Measurements from ENCODE around the gene PSMD11.
"Not testable (repeated sequence)": the region's sequence is repeated elsewhere in the genome, so short reads cannot be mapped to it uniquely, and the experiment has no call there.

Gene PSMD11

DNA sequence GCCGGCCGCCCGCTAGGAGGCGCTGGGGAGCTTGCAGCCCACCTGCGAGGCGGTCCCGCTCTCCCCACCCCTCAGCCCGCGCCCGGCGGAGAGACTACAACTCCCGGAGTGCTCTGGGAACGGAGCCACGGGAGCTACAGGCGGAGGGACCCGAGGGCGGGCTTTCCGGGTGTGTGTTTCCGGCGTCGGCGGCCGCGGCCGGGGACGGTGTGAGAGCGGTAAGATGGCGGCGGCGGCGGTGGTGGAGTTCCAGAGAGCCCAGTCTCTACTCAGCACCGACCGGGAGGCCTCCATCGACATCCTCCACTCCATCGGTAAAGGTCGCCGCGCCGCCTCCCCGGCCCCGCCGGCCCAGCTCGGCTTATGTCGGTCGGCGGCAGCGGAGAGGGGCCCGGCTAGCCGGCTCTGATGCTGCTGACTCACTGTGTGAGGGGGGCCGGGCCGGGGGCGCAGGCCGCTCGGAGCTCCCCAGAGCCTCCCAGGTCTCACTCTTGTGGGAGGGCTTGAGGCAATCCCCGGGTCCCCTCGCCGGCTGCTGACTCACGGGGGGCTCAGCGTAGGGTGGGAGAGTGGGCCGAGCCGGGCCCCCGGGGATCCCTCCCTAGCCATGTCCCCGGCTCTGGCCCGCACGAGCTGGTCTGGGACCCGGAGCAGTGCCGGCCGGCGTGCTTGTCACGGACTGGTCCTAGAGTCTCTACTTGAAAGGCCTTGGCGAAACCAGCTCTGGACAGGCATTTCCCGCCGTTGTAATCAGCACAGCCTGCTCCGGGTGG lies at the start of gene PSMD11:
TSS of gene PSMD11 (plus strand) at position 210 of the 773 bp plus-strand sequence. CDS start at position 224, 14 bp downstream.
- peaks cover 12 to 13% of the 10 kb centered on the region in 2 donors for H3K36me3 ChIP-seq (ENCODE audit: control insufficient read depth in 2 of 2, insufficient read depth in 2 of 2, low read length in 2 of 2)
- peak within 1 kb of the TSS; percentile 66 for H3K27ac ChIP-seq (ENCODE audit: low read length)
- no peaks in the 10 kb centered on the region for H3K9me3 ChIP-seq (ENCODE audit: control insufficient read depth in 2 of 2, low read length in 2 of 2)
- H3K27me3 ChIP-seq (ENCODE audit: control insufficient read depth in 1 of 2, insufficient read depth in 2 of 2, low read length in 2 of 2), result no peaks in the 10 kb centered on the region
- peak within 1 kb of the TSS; percentile 85 to 90 for H3K9ac ChIP-seq (ENCODE audit: low read length in 2 of 2)
- H3K4me1 ChIP-seq (ENCODE audit: control insufficient read depth, insufficient read depth, low read length), result peaks cover 3% of the 10 kb centered on the region
- peak within 1 kb of the TSS; percentile 93 to 98 for H3K4me3 ChIP-seq (ENCODE audit: low read length in 2 of 2)

DNA sequence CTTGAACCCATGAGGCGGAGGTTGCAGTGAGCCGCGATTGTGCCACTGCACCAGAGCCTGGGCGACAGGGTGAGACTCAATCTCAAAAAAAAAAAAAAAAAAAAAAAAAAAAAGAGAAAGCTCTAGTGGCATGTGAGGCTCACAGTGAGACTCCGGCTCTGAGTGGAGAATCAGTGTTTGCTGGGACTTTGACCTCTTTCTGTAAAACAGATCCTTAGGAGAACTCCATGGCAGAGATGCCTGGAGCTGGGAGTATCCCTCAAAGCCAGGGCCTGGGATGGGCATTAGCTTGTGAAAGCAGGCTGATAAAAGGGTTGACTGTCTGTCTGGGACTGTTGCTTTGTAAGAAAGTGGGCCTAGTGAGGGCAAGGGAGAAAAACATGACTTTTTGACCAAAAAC lies 48.0 kb upstream of the PSMD11 start:
- Histone ChIP-seq H3K9ac (ENCODE audit: low read length in 2 of 2) (no peak overlapping the region), H3K4me1 (ENCODE audit: control insufficient read depth, insufficient read depth, low read length) (no peaks in the 10 kb centered on the region), H3K36me3 (ENCODE audit: control insufficient read depth in 2 of 2, insufficient read depth in 2 of 2, low read length in 2 of 2) (no peaks in the 10 kb centered on the region), H3K9me3 (ENCODE audit: control insufficient read depth in 2 of 2, low read length in 2 of 2) (no peaks in the 10 kb centered on the region), H3K27ac (ENCODE audit: low read length) (no peak overlapping the region), H3K27me3 (ENCODE audit: control insufficient read depth in 1 of 2, insufficient read depth in 2 of 2, low read length in 2 of 2) (no peaks in the 10 kb centered on the region), H3K4me3 (ENCODE audit: low read length in 2 of 2) (no peak overlapping the region)

DNA sequence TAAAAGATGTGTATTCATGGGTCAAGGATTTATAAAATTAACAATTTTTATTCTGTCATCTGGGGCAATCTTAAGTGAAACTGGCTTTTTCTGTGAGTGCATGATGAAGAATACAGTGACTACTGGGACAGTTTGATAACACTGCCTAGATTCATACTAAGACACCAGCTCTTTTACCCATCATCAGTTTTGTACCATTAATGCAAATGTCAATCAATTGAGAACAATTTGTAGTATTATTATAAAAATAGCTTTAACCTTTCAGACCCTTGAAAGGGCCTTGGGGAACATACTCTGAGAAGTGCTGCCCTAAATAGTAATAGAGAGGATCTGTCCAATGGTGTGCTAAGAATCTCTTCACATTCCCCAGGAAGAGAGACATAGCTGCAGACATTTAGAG lies 45.4 kb upstream of the PSMD11 start:
- H3K27me3 ChIP-seq (ENCODE audit: control insufficient read depth in 1 of 2, insufficient read depth in 2 of 2, low read length in 2 of 2), result no peaks in the 10 kb centered on the region
- no peak overlapping the region for H3K27ac ChIP-seq (ENCODE audit: low read length)
- no peak overlapping the region for H3K4me3 ChIP-seq (ENCODE audit: low read length in 2 of 2)
- no peaks in the 10 kb centered on the region for H3K4me1 ChIP-seq (ENCODE audit: control insufficient read depth, insufficient read depth, low read length)
- H3K9me3 ChIP-seq (ENCODE audit: control insufficient read depth in 2 of 2, low read length in 2 of 2), result no peaks in the 10 kb centered on the region
- H3K36me3 ChIP-seq (ENCODE audit: control insufficient read depth in 2 of 2, insufficient read depth in 2 of 2, low read length in 2 of 2), result no peaks in the 10 kb centered on the region
- no peak overlapping the region for H3K9ac ChIP-seq (ENCODE audit: low read length in 2 of 2)

DNA sequence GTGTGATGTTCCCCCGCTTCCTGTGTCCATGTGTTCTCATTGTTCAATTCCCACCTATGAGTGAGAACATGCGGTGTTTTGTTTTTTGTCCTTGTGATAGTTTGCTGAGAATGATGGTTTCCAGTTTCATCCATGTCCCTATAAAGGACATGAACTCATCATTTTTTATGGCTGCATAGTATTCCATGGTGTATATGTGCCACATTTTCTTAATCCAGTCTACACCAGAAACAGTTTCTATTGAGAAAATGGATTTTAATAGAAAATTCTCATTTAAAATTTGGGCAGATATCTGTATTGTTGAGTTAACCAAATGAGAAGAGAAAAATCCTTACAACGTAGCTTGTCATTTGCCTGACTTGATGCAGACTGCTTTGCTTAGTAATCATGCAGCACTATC lies 34.2 kb upstream of the PSMD11 start:
- H3K9me3 ChIP-seq (ENCODE audit: control insufficient read depth in 2 of 2, low read length in 2 of 2); H3K27me3 ChIP-seq (ENCODE audit: control insufficient read depth in 1 of 2, insufficient read depth in 2 of 2, low read length in 2 of 2); H3K9ac ChIP-seq (ENCODE audit: low read length in 2 of 2); H3K27ac ChIP-seq (ENCODE audit: low read length); H3K4me3 ChIP-seq (ENCODE audit: low read length in 2 of 2); H3K36me3 ChIP-seq (ENCODE audit: control insufficient read depth in 2 of 2, insufficient read depth in 2 of 2, low read length in 2 of 2); H3K4me1 ChIP-seq (ENCODE audit: control insufficient read depth, insufficient read depth, low read length): not testable (repeated sequence)

DNA sequence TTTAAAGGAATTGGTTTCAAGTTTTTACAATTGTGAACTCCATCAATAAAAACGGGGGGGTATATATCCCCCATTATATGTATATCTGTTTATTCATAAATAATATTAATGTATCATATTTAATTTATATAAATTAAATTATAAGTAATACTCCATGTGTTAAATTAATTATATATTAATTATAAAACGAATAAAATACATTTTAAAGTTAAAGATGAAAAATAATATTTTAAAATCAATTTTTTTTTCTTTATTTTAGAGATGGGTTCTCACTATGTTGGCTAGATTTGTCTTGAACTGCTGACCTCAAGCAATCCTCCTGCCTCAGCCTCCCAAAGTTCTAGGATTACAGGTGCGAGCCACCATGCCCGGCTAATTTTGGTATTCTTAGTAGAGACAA lies 17.4 kb upstream of the PSMD11 start:
- no peak overlapping the region for H3K27ac ChIP-seq (ENCODE audit: low read length)
- H3K9ac ChIP-seq (ENCODE audit: low read length in 2 of 2), result no peak overlapping the region
- no peak overlapping the region for H3K4me3 ChIP-seq (ENCODE audit: low read length in 2 of 2)
- H3K27me3 ChIP-seq (ENCODE audit: control insufficient read depth in 1 of 2, insufficient read depth in 2 of 2, low read length in 2 of 2), result no peaks in the 10 kb centered on the region
- H3K9me3 ChIP-seq (ENCODE audit: control insufficient read depth in 2 of 2, low read length in 2 of 2), result no peaks in the 10 kb centered on the region
- H3K36me3 ChIP-seq (ENCODE audit: control insufficient read depth in 2 of 2, insufficient read depth in 2 of 2, low read length in 2 of 2), result no peaks in the 10 kb centered on the region
- H3K4me1 ChIP-seq (ENCODE audit: control insufficient read depth, insufficient read depth, low read length), result no peaks in the 10 kb centered on the region

DNA sequence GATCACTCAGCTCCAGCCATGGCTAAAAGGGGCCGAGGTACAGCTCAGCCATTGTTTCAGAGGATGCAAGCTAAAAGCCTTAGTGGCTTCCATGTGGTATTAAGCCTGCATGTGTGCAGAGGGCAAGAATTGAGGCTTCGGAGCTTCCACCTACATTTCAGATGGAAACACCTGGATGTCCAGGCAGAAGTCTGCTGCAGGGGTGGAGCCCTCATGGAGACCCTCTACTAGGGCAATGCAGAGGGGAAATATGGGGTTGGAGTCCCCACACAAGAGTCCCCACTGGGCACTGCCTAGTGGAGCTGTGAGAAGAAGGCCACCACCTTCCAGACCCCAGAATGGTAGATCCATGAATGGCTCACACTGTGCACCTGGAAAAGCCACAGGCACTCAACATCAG lies 14.7 kb upstream of the PSMD11 start:
- H3K4me1 ChIP-seq (ENCODE audit: control insufficient read depth, insufficient read depth, low read length), result no peaks in the 10 kb centered on the region
- no peak overlapping the region for H3K27ac ChIP-seq (ENCODE audit: low read length)
- no peak overlapping the region for H3K4me3 ChIP-seq (ENCODE audit: low read length in 2 of 2)
- no peaks in the 10 kb centered on the region for H3K27me3 ChIP-seq (ENCODE audit: control insufficient read depth in 1 of 2, insufficient read depth in 2 of 2, low read length in 2 of 2)
- H3K36me3 ChIP-seq (ENCODE audit: control insufficient read depth in 2 of 2, insufficient read depth in 2 of 2, low read length in 2 of 2), result no peaks in the 10 kb centered on the region
- no peaks in the 10 kb centered on the region for H3K9me3 ChIP-seq (ENCODE audit: control insufficient read depth in 2 of 2, low read length in 2 of 2)
- H3K9ac ChIP-seq (ENCODE audit: low read length in 2 of 2), result no peak overlapping the region

DNA sequence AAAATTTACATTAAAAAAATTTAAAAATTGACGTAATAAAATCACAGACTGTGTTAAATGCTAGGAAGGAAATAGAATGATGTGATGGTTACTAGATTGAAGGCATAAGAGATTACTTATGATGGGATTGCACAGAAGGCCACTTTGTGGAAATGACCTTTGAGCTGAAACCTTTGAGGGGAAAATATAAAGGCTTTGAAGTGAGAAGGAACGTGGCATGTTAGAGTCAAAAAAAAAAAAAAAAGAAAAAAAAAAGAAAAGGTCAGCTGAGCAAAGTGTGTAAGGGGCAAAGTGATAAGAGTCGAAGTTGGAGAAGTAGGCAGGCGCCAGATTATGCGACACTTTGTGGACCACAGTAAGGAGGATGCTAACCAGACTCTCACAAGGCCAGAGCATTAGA lies 3.6 kb upstream of the PSMD11 start:
- no peak overlapping the region for H3K27ac ChIP-seq (ENCODE audit: low read length)

DNA sequence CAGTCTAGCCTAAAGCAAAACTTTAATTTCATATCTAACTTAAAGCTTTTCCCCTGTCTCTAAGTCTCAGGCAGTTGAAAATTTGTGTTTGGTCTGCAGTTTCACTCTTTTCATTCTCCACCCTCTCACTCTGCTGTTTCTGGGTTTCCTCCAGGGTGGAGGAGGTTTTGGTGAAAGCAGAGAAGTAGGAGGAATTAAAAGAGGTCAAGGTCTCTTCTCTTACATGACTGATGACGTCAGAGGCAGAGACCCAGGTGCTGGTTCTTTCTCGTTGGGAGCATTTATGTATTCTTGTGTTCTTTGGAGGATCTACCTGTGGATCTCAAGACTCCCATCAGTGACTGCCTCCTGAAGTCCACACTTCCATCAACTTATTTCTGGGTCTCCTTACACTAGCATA lies 2.4 kb upstream of the PSMD11 start:
- H3K9me3 ChIP-seq (ENCODE audit: control insufficient read depth in 2 of 2, low read length in 2 of 2), result no peaks in the 10 kb centered on the region
- H3K4me1 ChIP-seq (ENCODE audit: control insufficient read depth, insufficient read depth, low read length), result peaks cover 3% of the 10 kb centered on the region
- peaks cover 0 to 1% of the 10 kb centered on the region in 2 donors for H3K36me3 ChIP-seq (ENCODE audit: control insufficient read depth in 2 of 2, insufficient read depth in 2 of 2, low read length in 2 of 2)
- H3K27me3 ChIP-seq (ENCODE audit: control insufficient read depth in 1 of 2, insufficient read depth in 2 of 2, low read length in 2 of 2), result no peaks in the 10 kb centered on the region
- H3K4me3 ChIP-seq (ENCODE audit: low read length in 2 of 2), result no peak overlapping the region
- H3K9ac ChIP-seq (ENCODE audit: low read length in 2 of 2), result no peak overlapping the region
- no peak overlapping the region for H3K27ac ChIP-seq (ENCODE audit: low read length)

More for the DNA sequence above, 3.6 kb upstream of the PSMD11 start:
- Histone ChIP-seq H3K4me3 (ENCODE audit: low read length in 2 of 2) (no peak overlapping the region), H3K36me3 (ENCODE audit: control insufficient read depth in 2 of 2, insufficient read depth in 2 of 2, low read length in 2 of 2) (no peaks in the 10 kb centered on the region), H3K4me1 (ENCODE audit: control insufficient read depth, insufficient read depth, low read length) (peaks cover 3% of the 10 kb centered on the region), H3K9me3 (ENCODE audit: control insufficient read depth in 2 of 2, low read length in 2 of 2) (no peaks in the 10 kb centered on the region), H3K27me3 (ENCODE audit: control insufficient read depth in 1 of 2, insufficient read depth in 2 of 2, low read length in 2 of 2) (no peaks in the 10 kb centered on the region), H3K9ac (ENCODE audit: low read length in 2 of 2) (no peak overlapping the region)

DNA sequence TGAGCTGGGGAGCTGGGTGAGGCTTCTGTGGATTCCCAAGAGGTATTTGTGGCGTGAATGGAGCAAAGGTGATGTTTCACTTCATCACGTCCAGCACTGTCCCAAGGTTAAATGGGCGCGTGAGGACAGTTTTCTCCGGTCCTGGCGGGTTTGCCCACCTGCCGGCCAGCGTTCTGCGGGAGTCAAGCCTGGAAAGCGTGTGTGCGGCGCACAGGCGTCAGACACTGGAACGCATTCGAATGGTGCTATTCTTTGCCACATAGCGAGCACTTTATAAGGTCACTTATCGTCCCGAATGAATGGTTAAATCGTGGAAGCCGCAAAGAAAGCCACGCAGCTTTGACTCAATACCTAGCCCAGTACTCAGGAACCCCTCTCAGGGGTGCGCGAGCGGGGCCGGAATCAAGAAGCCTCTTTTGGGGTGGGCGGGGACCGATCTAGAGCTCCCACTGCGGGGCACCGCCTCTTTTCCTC lies 446 bp upstream of the PSMD11 start:
- Histone ChIP-seq H3K9me3 (ENCODE audit: control insufficient read depth in 2 of 2, low read length in 2 of 2) (no peaks in the 10 kb centered on the region), H3K4me1 (ENCODE audit: control insufficient read depth, insufficient read depth, low read length) (peaks cover 3% of the 10 kb centered on the region), H3K27ac (ENCODE audit: low read length) (no peak overlapping the region), H3K4me3 (ENCODE audit: low read length in 2 of 2) (peak overlapping the region; percentile 52 to 93), H3K9ac (ENCODE audit: low read length in 2 of 2) (peak overlapping the region in 1 of 2 donors; percentile 51), H3K27me3 (ENCODE audit: control insufficient read depth in 1 of 2, insufficient read depth in 2 of 2, low read length in 2 of 2) (no peaks in the 10 kb centered on the region), H3K36me3 (ENCODE audit: control insufficient read depth in 2 of 2, insufficient read depth in 2 of 2, low read length in 2 of 2) (peaks cover 10% of the 10 kb centered on the region in 2 donors)

DNA sequence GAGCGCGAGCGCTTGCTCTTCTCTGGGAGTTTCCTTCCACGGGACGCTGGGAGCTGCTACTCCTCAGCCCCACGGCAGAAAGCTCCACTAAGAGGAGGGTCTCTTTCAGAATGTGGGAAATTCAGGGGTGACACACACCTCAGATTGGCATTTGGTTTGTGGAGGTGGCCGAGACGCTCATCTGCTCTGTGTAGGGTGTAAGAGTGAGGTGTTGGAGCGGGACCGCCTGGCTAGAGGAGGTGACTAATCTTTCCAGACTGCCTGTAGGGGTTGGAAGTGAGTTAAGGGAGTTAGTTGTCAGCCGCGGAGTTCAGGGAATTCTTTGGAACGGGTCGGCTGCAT lies 735 bp downstream of the PSMD11 start:
- Histone ChIP-seq H3K4me3 (ENCODE audit: low read length in 2 of 2) (peak overlapping the region; percentile 93 to 98), H3K9ac (ENCODE audit: low read length in 2 of 2) (peak overlapping the region; percentile 85 to 90), H3K4me1 (ENCODE audit: control insufficient read depth, insufficient read depth, low read length) (peaks cover 3% of the 10 kb centered on the region), H3K9me3 (ENCODE audit: control insufficient read depth in 2 of 2, low read length in 2 of 2) (no peaks in the 10 kb centered on the region), H3K27ac (ENCODE audit: low read length) (peak overlapping the region; percentile 66), H3K36me3 (ENCODE audit: control insufficient read depth in 2 of 2, insufficient read depth in 2 of 2, low read length in 2 of 2) (peaks cover 13 to 16% of the 10 kb centered on the region in 2 donors), H3K27me3 (ENCODE audit: control insufficient read depth in 1 of 2, insufficient read depth in 2 of 2, low read length in 2 of 2) (no peaks in the 10 kb centered on the region)

DNA sequence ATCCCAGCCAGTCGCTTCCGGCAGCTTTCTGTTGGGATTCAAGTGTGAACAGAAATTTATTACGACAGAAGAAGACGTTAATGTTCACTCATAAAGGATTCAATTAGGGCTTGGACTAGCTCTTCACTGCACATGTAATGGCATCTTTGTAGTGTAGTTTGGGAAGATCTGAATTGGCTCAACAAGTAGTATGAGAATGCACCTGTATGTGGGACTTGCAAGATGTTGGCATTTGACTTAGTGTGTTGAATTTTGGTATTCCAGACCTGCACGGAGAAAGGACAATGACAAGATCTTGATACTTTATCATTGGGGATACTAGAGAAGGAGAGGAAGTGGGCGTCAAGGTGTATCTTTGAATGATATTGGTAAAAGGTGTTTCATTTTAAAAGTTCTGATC lies 1.2 kb downstream of the PSMD11 start:
- H3K27ac ChIP-seq (ENCODE audit: low read length), result no peak overlapping the region
- H3K4me1 ChIP-seq (ENCODE audit: control insufficient read depth, insufficient read depth, low read length), result peaks cover 3% of the 10 kb centered on the region
- H3K36me3 ChIP-seq (ENCODE audit: control insufficient read depth in 2 of 2, insufficient read depth in 2 of 2, low read length in 2 of 2), result peaks cover 13 to 16% of the 10 kb centered on the region in 2 donors
- no peaks in the 10 kb centered on the region for H3K27me3 ChIP-seq (ENCODE audit: control insufficient read depth in 1 of 2, insufficient read depth in 2 of 2, low read length in 2 of 2)
- H3K4me3 ChIP-seq (ENCODE audit: low read length in 2 of 2), result peak overlapping the region; percentile 93 to 98
- H3K9ac ChIP-seq (ENCODE audit: low read length in 2 of 2), result peak overlapping the region; percentile 85 to 90
- H3K9me3 ChIP-seq (ENCODE audit: control insufficient read depth in 2 of 2, low read length in 2 of 2), result no peaks in the 10 kb centered on the region

Measured in stomach smooth muscle (tissue), 2 donors.